Activated CD4-positive, alpha-beta T cell treated with anti-CD3 and anti-CD28 coated beads for 4 hours (primary cell): Measurements from ENCODE around the gene ERGIC3.
"Not testable (repeated sequence)": the region's sequence is repeated elsewhere in the genome, so short reads cannot be mapped to it uniquely, and the experiment has no call there.

Experiments used
- DNase-seq, 2 donors: peaks; one replicate each; pipeline ENCODE4 v3.0.0-alpha.2; 2020

ERGIC3 gene

DNA sequence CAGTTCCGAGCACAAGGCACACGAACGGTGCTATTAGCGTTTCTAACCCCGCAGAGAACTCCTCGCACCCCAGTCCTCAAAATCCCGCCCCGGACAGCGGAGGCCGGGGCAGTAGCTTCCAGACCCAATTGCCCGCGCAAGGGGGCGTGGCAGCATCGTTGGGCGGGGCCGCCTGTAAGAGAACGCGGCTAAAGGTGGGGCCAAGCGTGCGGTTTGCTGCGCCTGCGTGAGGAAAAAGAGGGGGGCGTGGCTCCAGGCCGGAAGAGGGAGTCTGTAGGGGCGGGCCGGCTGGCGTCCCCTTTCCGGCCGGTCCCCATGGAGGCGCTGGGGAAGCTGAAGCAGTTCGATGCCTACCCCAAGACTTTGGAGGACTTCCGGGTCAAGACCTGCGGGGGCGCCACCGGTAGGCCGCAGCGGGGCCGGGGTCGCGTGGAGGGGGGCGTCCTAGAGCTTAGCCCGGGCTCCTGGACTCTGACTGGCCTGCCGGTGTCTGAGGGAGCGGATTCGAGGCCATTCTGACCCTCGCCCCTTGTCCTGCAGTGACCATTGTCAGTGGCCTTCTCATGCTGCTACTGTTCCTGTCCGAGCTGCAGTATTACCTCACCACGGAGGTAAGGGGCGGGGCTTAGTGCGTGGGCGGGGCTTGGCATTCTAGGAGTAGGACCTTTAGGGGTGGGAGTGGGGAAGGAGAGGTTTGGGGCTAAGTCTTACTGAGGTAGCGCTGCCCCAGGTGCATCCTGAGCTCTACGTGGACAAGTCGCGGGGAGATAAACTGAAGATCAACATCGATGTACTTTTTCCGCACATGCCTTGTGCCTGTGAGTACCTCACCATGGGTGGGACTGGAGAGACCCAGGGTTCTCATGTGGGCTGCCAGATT is at the start of gene ERGIC3:
Gene ERGIC3 (plus strand): TSS at position 296 of the 880 bp plus-strand sequence. CDS start 20 bp downstream, at position 316.
- DNase-seq = peak; percentile 95 to 97

DNA sequence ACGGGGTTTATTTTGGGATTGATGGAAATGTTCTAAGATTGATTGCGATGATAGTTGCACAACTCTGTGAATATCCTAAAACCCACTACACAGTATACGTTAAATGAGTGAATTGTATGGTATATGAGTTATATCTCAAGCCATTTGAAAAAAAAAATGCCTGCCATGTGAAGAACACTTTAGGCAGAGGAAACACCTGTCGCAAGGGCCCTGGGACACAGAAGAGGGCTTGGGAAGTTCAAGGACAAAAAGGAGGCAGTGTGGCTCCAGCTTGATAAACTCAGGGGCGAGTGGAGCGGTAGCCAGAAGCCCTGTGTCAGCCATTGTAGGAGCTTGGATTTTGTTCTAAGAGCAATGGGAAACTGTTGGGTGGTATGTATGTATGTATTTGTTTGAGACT is 49.5 kb upstream of the ERGIC3 start:
- DNase-seq = no peak

DNA sequence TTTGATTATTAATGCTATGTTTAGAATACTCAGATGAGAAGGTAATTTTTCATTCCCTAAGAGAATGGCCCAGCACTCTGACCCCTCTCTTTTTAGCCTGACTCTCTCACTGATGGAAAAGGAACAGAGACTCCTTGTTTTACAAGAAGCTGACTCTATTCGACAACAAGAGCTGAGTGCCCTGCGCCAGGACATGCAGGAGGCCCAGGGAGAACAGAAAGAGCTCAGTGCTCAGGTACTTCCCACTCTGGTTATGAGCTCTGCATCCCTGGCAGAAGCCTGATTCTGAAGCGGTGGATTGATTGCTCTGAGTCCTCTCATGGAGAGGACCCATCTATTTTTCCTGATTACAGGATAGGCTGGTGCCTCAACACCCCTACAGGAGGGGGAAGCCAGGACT is 45.4 kb upstream of the ERGIC3 start:
- no peak for DNase-seq

DNA sequence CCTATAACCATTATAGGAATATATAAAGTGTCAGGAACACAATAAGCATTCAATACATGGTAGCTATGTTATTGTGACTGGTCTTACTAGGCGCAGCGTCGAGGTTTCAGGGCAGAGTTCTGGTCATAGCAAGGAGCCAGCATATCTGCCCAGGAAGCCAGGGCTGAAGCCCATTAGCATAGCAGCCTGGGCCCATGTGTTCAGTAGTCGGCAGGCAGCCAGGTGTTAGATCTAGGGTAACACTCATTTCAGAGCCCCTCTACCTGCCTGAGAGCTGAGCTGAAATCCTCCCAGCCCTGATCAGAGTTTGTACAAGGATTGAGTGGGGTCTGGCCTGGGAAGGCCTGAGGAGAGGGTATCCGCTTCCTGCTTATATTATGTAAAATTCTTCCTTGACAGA is 44.6 kb upstream of the ERGIC3 start:
- no peak for DNase-seq

DNA sequence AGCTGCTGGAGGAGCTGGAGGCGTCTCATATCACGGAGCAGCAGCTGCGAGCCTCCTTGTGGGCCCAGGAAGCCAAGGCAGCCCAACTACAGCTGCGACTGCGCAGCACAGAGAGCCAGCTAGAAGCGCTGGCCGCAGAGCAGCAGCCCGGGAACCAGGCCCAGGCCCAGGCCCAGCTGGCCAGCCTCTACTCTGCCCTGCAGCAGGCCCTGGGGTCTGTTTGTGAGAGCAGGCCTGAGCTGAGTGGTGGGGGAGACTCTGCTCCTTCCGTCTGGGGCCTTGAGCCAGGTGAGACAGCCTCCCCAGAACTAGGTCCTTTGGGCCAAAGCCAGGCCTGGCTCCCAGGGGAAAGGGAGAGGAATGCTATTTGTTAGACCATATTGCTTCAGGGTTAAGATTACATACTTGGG is 44.1 kb upstream of the ERGIC3 start:
- no peak for DNase-seq

DNA sequence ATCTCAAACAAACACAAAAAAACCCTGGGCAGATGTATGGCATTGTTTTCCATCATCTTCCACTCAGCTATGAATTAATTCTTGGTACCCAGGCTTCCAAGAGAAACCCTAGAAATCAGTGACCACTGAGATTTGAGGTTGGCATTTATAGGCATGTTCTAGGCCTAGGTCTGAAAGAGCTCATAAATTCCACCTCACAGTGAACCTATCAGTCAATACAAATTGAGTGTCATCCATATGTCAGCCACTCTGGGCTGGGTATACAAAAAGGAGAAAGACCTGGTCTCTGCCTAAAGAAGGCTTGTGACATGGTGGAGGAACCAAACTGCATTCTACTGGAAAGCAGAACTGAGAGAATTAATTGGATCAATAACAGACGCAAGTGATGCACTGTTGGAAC is 42.6 kb upstream of the ERGIC3 start:
- no peak for DNase-seq

DNA sequence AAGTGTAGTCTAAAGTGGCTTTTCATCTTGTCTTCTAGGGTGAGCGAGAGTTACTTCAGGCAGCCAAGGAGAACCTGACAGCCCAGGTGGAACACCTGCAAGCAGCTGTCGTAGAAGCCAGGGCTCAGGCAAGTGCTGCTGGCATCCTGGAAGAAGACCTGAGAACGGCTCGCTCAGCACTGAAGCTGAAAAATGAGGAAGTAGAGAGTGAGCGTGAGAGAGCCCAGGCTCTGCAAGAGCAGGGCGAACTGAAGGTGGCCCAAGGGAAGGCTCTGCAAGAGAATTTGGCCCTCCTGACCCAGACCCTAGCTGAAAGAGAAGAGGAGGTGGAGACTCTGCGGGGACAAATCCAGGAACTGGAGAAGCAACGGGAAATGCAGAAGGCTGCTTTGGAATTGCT is 39.5 kb upstream of the ERGIC3 start:
- no peak for DNase-seq

DNA sequence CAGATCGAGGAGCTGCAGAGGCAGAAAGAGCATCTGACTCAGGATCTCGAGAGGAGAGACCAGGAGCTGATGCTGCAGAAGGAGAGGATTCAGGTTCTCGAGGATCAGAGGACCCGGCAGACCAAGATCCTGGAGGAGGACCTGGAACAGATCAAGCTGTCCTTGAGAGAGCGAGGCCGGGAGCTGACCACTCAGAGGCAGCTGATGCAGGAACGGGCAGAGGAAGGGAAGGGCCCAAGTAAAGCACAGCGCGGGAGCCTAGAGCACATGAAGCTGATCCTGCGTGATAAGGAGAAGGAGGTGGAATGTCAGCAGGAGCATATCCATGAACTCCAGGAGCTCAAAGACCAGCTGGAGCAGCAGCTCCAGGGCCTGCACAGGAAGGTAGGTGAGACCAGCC is 38.6 kb upstream of the ERGIC3 start:
- no peak for DNase-seq

DNA sequence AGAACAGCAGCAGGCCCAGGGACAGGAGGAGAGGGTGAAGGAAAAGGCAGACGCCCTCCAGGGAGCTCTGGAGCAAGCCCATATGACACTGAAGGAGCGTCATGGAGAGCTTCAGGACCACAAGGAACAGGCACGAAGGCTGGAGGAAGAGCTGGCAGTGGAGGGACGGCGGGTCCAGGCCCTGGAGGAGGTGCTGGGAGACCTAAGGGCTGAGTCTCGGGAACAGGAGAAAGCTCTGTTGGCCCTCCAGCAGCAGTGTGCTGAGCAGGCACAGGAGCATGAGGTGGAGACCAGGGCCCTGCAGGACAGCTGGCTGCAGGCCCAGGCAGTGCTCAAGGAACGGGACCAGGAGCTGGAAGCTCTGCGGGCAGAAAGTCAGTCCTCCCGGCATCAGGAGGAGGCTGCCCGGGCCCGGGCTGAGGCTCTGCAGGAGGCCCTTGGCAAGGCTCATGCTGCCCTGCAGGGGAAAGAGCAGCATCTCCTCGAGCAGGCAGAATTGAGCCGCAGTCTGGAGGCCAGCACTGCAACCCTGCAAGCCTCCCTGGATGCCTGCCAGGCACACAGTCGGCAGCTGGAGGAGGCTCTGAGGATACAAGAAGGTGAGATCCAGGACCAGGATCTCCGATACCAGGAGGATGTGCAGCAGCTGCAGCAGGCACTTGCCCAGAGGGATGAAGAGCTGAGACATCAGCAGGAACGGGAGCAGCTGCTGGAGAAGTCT is 37.9 kb upstream of the ERGIC3 start:
- DNase-seq = no peak

DNA sequence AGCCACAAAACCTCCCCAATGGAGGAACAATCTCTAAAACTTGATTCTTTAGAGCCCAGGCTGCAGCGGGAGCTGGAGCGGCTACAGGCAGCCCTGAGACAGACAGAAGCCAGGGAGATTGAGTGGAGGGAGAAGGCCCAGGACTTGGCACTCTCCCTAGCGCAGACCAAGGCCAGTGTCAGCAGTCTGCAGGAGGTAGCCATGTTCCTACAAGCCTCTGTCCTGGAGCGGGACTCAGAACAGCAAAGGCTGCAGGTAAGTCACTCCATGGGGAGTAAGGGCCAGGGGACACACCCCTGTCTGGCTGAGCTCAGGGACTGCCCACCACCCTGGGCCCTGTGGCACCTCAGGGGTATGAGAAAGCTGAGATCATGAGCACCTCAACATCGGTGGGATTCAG is 37.1 kb upstream of the ERGIC3 start:
- DNase-seq = no peak

DNA sequence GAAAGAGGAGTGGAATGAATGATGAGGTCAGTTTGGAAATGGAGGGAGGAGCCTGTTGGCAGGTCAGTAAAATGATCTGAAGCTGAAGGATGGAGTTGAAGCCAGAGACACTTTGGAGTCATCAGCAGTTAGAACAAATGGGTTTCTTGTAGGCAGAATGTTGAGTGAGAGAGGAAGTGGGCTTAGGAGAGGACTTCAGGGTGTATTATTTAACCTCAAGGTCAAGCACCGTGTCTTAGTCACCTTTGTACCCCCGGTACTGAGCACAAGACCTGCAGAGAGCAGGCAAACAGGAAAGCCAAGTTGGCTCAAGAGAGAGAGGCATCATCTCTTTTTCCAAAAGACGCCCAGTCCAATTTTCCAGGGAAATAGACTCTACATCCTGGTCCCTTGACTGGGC is 35.7 kb upstream of the ERGIC3 start:
- DNase-seq = no peak

DNA sequence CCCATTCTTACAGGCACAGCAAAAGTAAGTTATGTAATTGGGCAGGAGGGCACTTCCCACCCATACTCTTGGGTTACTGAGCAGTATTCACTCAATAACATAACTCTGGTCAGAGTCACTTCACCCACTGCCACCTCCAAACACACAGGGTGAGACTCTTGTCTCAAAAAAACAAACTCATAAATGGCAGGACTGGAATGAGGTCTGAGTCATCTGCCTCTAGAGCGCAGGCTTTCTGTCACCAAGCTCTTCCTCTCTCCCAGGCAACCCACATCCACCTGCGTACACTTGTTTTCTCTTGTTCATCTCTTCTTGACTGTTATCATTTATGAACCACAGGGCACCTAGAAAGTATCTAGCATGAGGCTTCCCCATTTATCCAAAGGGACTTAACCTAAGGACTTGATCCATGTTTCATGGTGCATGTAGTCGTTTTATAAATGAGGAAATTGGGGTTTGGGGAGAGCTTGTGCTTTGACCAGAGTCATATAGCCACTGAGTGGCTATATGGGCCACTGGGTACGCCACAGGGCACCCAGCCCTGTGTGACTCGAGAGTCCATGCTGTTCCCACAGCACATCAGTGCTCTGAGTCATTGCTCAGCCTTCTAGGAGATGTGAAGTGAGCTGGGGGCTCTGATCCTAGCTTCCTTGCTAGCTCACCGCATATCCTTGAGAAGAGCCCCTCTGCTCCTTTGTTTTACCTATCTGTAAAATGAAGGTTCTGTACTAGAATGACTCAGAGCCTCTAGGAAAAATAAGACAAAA is 34.8 kb upstream of the ERGIC3 start:
- no peak for DNase-seq

DNA sequence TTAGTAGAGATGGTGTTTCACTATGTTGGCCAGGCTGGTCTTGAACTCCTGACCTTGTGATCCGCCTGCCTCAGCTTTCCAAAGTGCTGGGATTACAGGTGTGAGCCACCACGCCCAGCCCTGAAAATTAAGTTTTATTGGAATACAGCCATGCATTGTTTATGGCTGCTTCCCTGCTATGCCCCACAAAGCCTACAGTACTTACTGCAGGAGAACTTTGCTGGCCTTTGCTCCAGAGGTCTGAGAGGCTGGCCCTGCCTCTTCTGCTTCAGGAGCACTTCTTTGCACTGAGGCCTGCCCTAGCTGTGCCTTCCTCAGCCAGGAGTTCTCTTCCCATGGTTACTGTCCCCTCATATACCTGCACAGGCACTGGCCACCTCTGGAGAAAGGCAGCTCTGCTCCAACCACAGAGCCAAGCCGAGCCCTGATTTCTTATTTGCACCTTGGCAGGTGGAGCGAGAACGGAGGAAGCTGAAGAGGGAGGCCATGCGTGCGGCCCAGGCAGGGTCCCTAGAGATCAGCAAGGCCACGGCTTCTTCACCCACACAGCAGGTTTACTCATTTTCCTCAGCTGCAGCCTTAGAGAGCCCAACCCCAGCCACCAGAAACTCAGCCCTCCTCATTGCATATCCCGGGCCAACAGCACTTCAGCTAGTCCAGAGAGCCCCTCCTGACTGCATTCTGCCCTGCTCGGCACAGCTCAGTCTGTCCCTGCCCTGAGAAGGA is 33.2 kb upstream of the ERGIC3 start:
- DNase-seq = no peak

DNA sequence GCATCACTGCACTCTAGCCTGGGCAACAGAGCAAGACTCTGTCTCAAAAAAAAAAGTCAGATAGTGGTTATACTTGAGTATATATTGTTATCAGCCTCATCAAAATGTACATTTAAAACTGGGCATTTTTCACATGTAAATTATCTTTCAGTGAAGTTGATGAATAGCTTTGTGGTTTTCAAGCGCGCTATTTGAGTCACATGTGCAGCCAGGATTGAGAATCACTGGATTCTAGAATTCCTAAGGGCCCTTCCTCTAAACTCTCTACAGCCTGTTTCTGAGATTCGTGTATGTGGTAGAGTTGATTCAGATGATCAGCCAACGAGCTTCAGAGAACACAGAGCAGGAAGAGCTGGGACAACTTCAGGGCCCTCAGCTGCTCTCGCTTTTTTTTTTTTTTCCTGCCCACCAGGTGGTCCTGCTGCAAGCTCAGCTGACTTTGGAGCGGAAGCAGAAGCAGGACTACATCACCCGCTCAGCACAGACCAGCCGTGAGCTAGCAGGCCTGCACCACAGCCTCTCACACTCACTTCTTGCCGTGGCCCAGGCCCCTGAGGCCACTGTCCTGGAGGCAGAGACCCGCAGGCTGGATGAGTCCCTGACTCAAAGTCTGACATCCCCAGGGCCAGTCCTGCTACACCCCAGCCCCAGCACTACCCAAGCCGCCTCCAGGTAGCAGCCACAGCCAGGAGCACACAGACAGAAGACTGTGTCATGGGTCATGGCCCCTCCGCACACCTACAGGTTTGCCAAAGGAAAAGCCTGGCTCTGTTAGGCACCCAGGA is 30.7 kb upstream of the ERGIC3 start:
- no peak for DNase-seq

DNA sequence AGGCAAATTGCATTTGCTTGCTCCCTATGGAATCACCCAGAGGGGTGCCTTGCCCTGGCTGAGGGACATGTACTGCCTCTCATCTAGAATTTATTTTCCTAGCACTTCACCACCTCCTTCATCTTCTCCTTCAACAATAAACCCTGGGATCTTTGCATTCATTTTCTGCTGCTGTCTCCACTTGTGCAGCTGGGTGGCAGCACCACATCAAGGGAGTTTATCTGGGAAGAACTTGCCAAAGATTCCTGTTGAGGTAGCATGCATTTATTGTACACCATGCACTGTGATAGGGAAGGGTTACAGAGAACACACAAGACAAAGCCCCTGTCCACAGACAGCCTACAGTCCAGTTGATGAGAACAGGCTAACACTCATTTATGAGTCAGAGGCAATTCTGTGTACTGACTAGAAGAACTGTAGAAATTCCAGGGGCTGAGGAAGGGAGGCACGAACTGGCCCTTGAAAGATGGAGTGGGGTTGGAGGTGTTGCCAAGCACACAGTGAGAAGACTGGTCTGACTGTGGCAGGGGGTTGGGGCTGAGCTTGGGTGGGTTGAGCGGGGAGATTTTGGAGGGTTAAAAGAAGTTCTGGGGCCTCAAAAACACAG is 30.0 kb upstream of the ERGIC3 start:
- DNase-seq = no peak

DNA sequence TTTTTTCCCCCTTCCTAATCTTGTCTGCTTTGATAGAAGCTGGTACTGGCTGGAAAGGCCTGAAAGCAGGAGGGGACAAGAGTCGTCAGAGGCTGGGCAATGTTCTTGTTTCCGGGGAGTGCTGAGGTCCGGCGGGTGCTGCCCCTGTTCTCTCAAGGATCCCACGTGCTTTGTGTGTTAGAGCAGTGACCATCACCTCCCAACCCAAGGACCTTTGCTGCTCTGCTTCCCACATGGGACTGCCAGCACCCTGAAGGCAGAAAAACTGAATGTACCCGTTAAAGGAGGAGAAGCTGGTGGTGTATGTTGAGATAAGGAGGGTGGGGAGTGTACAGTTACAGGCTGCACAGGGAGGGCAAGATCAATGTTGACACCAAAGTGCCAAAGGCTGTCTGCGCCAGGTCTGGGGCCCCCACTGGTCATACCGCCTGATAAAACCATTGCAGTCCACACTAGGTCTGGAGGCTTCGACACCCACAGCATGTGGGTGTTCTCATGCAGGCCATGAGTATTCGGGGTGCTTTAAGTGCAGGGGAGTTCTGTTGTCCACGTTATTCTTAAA is 27.4 kb upstream of the ERGIC3 start:
- DNase-seq = no peak

DNA sequence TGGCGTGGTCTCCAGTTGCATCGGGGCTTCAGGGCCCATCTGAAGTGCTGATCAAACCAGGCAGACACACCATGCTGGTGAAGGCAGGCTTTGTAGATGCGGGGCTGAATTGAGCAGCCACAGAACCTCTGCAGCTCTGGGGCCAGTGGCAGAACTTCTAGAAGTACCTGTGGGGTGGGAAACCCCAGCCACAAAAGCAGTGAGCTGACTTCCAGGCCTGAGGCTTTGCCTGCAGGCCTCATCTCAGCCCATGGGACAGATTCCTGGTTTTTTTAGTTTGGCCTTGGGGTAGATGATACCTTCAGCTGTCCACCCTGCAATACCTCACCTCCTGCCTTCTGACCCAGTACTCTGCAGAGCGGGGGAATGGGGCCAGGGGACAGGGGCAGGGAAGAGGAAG is 26.5 kb upstream of the ERGIC3 start:
- DNase-seq = no peak

DNA sequence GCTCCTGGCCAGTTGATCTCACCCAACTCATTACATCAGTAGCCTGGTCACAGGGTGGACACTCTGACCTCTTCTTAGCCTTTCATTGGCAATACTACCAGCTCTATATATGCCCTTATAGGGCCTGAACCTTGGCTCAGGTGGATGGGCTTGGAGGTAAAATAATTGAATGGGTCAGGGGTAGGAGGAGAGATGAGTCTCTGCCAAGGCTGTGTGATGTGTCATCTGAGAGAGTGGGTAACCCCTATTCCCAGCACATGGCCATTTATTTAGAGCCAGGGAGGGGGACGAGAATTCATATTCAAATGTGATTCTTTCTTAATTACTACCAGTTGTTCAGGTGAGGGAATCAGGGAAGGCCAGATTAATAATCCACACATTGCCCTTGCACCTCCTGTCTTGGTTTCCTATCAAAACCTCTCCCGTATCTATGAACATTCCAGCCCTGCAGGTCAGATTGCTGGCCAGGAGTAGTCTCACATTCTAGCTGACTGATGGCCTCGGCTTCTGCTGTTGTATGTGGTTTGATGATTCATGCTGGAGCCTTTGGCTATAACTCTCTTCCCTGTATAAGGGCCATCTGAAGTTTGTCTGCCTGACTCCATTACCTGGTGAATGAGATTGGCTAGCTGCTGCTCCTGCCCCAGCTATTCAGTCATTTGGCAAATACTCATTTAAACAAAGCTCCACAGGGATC is 25.8 kb upstream of the ERGIC3 start:
- no peak for DNase-seq

DNA sequence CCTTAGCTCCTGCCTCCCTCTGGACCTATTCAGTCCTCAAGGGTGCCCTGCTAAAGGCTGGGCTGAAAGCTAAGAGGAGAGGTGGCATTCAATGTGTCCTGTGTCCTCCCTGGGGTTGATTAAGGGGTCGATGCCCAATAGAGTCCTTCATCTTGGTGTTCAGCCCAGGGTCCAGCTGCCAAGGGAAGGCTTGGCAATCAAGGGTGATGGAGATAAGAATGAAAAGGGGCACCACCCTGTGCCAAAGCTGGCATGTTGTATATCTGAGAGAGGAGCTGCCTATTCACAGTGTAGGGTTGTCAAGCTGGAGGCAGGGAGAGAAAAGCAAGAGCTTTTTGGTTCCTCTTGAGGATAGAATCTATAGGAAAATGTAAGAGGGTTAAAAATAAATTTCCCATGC is 24.8 kb upstream of the ERGIC3 start:
- DNase-seq = no peak

DNA sequence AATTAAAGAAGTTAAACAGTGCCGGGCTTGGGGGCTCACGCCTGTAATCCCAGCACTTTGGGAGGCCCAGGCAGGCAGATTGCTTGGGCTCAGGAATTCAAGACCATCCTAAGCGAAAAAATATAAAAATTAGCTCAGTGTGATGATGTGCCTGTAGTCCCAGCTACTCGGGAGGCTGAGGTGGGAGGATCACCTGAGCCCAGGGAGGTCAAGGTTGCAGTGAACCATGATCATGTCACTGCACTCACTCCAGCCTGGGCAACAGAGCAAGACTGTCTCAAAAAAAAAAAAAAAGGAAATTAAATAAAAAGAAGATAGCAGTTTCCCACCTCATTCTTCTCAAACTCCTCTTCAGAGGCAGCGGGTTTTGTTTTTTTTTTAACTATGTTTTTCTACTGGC is 24.1 kb upstream of the ERGIC3 start:
- not testable (repeated sequence) for DNase-seq

DNA sequence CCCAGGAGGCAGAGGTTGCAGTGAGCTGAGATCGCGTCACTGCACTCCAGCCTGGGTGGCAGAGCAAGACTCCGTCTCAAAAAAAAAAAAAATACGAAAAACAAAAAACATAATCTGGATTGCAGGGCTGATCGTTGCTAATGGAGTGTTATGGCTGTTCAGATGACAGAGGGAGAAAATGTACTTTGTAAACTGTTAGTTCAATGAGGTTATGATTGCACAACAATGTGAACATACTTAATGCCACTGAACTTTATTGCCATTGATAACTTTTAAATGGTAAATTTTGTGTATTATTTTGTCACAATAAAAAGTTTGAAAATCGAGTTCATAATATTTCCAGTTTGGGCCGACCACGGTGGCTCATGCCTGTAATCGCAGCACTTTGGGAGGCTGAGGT is 22.9 kb upstream of the ERGIC3 start:
- no peak for DNase-seq
